ENCODE data around the gene GCLC. TPM values are rescaled to one million over a fixed set of nuclear protein-coding genes. Genes with fewer than 3 reads are reported as not detected.

GCLC gene
- total RNA-seq, 1 experiment from 2014 or later: 47.1 TPM

- peak; percentile 41; the same call in 1 of the 2 replicates for TF ChIP-seq PRDM15 (CRISPR knock-in tag; IDR thresholded peaks at IDR 0.05)
- no peak for TF ChIP-seq CDX4 (CRISPR knock-in tag; IDR thresholded peaks at IDR 0.05; ENCODE audit: borderline replicate concordance)
Measured at GRCh38 chr6:53543359-53544216, 1.3 kb downstream of the GCLC start.

GRCh38 chr6:53541900-53542299, 3.0 kb downstream of the GCLC start:
- ChIA-PET CTCF (interaction anchor here (0.6 to 1.9 kb wide), 5 partner anchors 10 to 187 kb away, joined by 3 to 8 read pairs (median 4); no protein-coding TSS in a partner anchor), POLR2A (no interaction called here)
- Mint-ChIP-seq H3K9me3 (no peaks in the 10 kb centered on the region), H3K36me3 (peaks cover 4% of the 10 kb centered on the region; the same call in 1 of the 2 replicates), H3K27me3 (ENCODE audit: low read depth) (peaks cover 18% of the 10 kb centered on the region), H3K4me3 (peak overlapping the region; percentile 99), H3K27ac (peak overlapping the region; percentile 98), H3K4me1 (peaks cover 71% of the 10 kb centered on the region)
- TF ChIP-seq STAT6 (CRISPR knock-in tag; conservative IDR thresholded peaks at IDR 0.05; ENCODE audit: low read depth) (no peak), ZNF121 (CRISPR knock-in tag; IDR thresholded peaks at IDR 0.05) (peak; percentile 91), SMAD4 (CRISPR knock-in tag; IDR thresholded peaks at IDR 0.05) (no peak), GTF2I (CRISPR knock-in tag; conservative IDR thresholded peaks at IDR 0.05) (peak; percentile 69; the same call in 1 of the 2 replicates)
- DNase-seq (ENCODE audit: low spot score) (no peak), ATAC-seq (no peak)

More at GRCh38 chr6:53543359-53544216, 1.3 kb downstream of the GCLC start:
- Mint-ChIP-seq H3K4me3 (peak overlapping the region; percentile 99), H3K36me3 (peaks cover 3% of the 10 kb centered on the region; the same call in 1 of the 2 replicates), H3K9me3 (no peaks in the 10 kb centered on the region), H3K4me1 (peaks cover 75% of the 10 kb centered on the region), H3K27me3 (ENCODE audit: low read depth) (peaks cover 25% of the 10 kb centered on the region), H3K27ac (peak overlapping the region; percentile 96)
- no peak for ATAC-seq
- no peak for DNase-seq (ENCODE audit: low spot score)
- ChIA-PET POLR2A (interaction anchor here (1.1 to 1.5 kb wide), 2 partner anchors 12 kb away, joined by 3 to 4 read pairs; no protein-coding TSS in a partner anchor), CTCF (interaction anchor here (0.5 to 1.8 kb wide), 7 partner anchors 11 to 182 kb away, joined by 4 to 13 read pairs (median 5); no protein-coding TSS in a partner anchor)

- ChIA-PET POLR2A (no interaction called here), CTCF (interaction anchor here (2.9 kb wide), 1 partner anchor 47 kb away, joined by 7 read pairs; no protein-coding TSS in a partner anchor)
- Mint-ChIP-seq H3K36me3 (peaks cover 10% of the 10 kb centered on the region), H3K27ac (no peak overlapping the region), H3K9me3 (peaks cover 3% of the 10 kb centered on the region; the same call in 1 of the 2 replicates), H3K4me3 (no peak overlapping the region), H3K4me1 (peaks cover 61% of the 10 kb centered on the region), H3K27me3 (ENCODE audit: low read depth) (peaks cover 4% of the 10 kb centered on the region)
- DNase-seq (ENCODE audit: low spot score) (no peak), ATAC-seq (no peak)
- no peak for TF ChIP-seq EMX1 (CRISPR knock-in tag; IDR thresholded peaks at IDR 0.05)
- no peak for TF ChIP-seq JUN (CRISPR knock-in tag; IDR thresholded peaks at IDR 0.05)
- no peak for TF ChIP-seq ZNF317 (CRISPR knock-in tag; IDR thresholded peaks at IDR 0.05; ENCODE audit: borderline replicate concordance, low read depth)
- TF ChIP-seq NR1H2 (CRISPR knock-in tag; IDR thresholded peaks at IDR 0.05): no peak
- TF ChIP-seq TEAD1 (CRISPR knock-in tag; IDR thresholded peaks at IDR 0.05): no peak
Measured at GRCh38 chr6:53540129-53540692, 4.7 kb downstream of the GCLC start.

Measured in WTC11 (cell line).